ENCODE measurements around the gene LRRC36. TPM values are rescaled to one million over a fixed set of nuclear protein-coding genes. Genes with fewer than 3 reads are reported as not detected.

The LRRC36 gene
- total and polyA plus RNA-seq, 2 of the 8 experiments (the other 6 are each of a cell fraction or from before 2014, with no cell fraction given): 0.15 TPM; not detected in 1

DNA sequence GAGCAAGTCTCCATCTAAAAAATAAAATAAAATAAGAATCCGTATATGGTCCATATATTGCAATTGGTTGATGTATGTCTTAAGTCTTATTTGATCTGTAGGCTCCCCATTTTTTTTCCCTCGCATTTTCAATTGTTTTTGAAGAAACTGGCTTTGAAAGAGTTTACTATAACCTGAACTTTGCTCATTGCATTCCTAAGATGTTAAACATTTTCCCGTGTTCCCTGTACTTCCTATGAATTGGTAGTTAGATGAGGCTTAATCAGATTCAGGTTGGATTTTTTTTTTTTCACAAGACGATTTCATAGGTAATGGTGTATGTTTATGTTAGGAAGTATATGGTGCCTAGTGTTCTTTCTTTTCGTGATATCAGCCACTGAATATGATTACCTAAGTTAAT, 3.3 kb downstream of the LRRC36 start:
- no peak overlapping the region for H3K4me3 ChIP-seq (ENCODE audit: extremely low read depth in 1 of 4, insufficient read depth in 2 of 4, low read depth in 3 of 4, low read length in 4 of 4)
- H2AK5ac ChIP-seq (ENCODE audit: low read depth, low read length): no peak overlapping the region
- no peak overlapping the region for H2BK5ac ChIP-seq (ENCODE audit: low read depth, low read length)
- H2BK120ac ChIP-seq (replicated peaks; ENCODE audit: low read depth, low read length): no peak overlapping the region
- WGBS, 2 experiments (ENCODE audit: extremely low coverage in 1 of 2, insufficient coverage in 1 of 2, insufficient read length in 1 of 2, insufficient replicate concordance in 2 of 2, low coverage in 1 of 2, low lambda C conversion rate in 2 of 2, missing lambda C conversion rate in 1 of 2): 79% methylated on average over 5 of the region's 5 CpGs; no CpG with 5 or more reads in 1 of the 2 experiments
- H4K91ac ChIP-seq (replicated peaks; ENCODE audit: insufficient read length, low read length): no peak overlapping the region
- no peak overlapping the region for H3K9ac ChIP-seq (replicated peaks in 1 of 4; ENCODE audit: extremely low read depth in 1 of 4, low read depth in 3 of 4, low read length in 3 of 4)
- H2AFZ ChIP-seq (ENCODE audit: low read length): no peak overlapping the region
- DNase-seq (ENCODE audit: low read depth in 1 of 2, low spot score in 2 of 2) (no peak), FAIRE-seq (no peak)
- no peaks in the 10 kb centered on the region for H3K36me3 ChIP-seq (ENCODE audit: control insufficient read depth in 2 of 4, insufficient read depth in 4 of 4, low read length in 3 of 4)
- H3K9me3 ChIP-seq (ENCODE audit: insufficient read depth in 2 of 2, low read depth in 1 of 2, low read length in 1 of 2): peaks cover 0 to 4% of the 10 kb centered on the region in 2 experiments; a peak in 1 of 4 replicates
- no peak overlapping the region for H2BK15ac ChIP-seq (ENCODE audit: low read length)
- H3K4me2 ChIP-seq (ENCODE audit: insufficient read depth in 1 of 2, low read depth in 2 of 2, low read length in 2 of 2): no peak overlapping the region
- H4K8ac ChIP-seq (ENCODE audit: extremely low read depth, insufficient read depth, low read length): no peak overlapping the region
- H3K27ac ChIP-seq (ENCODE audit: low read depth, low read length): no peak overlapping the region
- no peak overlapping the region for H3K23ac ChIP-seq (ENCODE audit: insufficient read length)
- H3K23me2 ChIP-seq (ENCODE audit: low read depth, low read length): peaks cover 7% of the 10 kb centered on the region; the same call in 1 of the 2 replicates
- no peaks in the 10 kb centered on the region; a peak in 1 of 7 replicates for H3K4me1 ChIP-seq (replicated peaks in 1 of 4; ENCODE audit: control insufficient read depth in 3 of 4, insufficient read depth in 4 of 4, low read length in 3 of 4)
- no peak overlapping the region for H3K4ac ChIP-seq (replicated peaks; ENCODE audit: insufficient read length, low read depth, low read length)
- no peak overlapping the region for H2BK12ac ChIP-seq (ENCODE audit: low read depth, low read length)
- CTCF ChIA-PET (ENCODE audit: partially characterized antibody): interaction anchor here (0.7 to 1.3 kb wide), 2 partner anchors 30 to 70 kb away, joined by 3 read pairs; no protein-coding TSS in a partner anchor
- no peaks in the 10 kb centered on the region for H4K20me1 ChIP-seq (replicated peaks in 1 of 2; ENCODE audit: control insufficient read depth in 1 of 2, insufficient read depth in 2 of 2, low read length in 2 of 2)
- no peak overlapping the region for H3K14ac ChIP-seq (ENCODE audit: insufficient read length)
- no peaks in the 10 kb centered on the region for H3K79me1 ChIP-seq (ENCODE audit: low read depth, low read length)
- POLR2A ChIA-PET (ENCODE audit: partially characterized antibody): no interaction called here
- no peaks in the 10 kb centered on the region for H3K79me2 ChIP-seq (ENCODE audit: control insufficient read depth in 1 of 2, insufficient read depth in 2 of 2, low read length in 2 of 2)
- no peak overlapping the region for H3K18ac ChIP-seq (ENCODE audit: extremely low read depth, low read length)
- no peak overlapping the region for H3K56ac ChIP-seq (replicated peaks; ENCODE audit: insufficient read length, low read depth, low read length)
- H2BK20ac ChIP-seq (ENCODE audit: low read length): no peak overlapping the region
- H4K5ac ChIP-seq (ENCODE audit: insufficient read length, low read depth, low read length): no peak overlapping the region
- H3K27me3 ChIP-seq (replicated peaks in 1 of 4; ENCODE audit: control insufficient read depth in 3 of 4, extremely low read depth in 1 of 4, insufficient read depth in 3 of 4, low read length in 3 of 4): no peaks in the 10 kb centered on the region
- no peak for TF ChIP-seq EP300 (IDR thresholded peaks at IDR 0.05; ENCODE audit: borderline replicate concordance in 1 of 2, low read depth in 2 of 2, low read length in 2 of 2)
